Measurements from ENCODE around the gene TSPAN3.
A peak's percentile ranks its signal among the peaks of the same experiment; 100 is the strongest.

Gene TSPAN3

DNA sequence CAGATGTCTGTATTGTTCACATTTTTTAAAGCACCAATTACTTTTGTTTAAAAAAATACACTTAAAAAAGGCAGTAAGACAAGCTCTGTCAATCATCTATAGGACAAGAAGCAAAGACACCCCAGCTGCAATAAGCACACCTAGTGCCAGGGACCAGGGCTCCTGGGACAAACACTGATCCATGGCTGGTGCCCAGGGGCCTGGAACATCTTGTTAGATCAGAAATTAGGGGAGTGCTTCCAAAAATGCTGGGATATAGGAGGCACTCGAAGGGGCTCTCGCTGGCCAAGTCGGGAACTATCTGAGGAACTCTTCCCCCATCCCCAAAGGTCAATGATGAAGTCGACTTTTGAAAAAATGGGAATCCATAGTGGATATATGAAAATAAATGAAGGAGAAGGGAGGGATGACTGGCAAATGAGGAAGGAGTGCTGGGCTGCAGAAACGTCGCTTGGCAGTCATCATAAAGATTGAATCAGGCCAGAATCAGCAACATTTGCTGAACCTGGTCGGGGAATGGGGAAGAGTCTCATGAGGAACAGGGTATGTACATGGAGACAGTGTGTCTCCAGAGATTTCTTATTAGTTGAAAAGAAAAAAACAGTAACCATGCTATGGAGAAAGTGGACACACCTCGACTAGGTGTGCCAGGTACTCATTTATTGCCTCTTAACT is 28.5 kb downstream of the TSPAN3 start:
- Mint-ChIP-seq H3K9me3 (peaks cover 6% of the 10 kb centered on the region), H3K4me3 (no peak overlapping the region), H3K27me3 (no peaks in the 10 kb centered on the region), H3K4me1 (peaks cover 34% of the 10 kb centered on the region), H3K36me3 (ENCODE audit: insufficient read depth) (peaks cover 41% of the 10 kb centered on the region), H3K27ac (ENCODE audit: low read depth) (peak overlapping the region; percentile 86)
- no peak for DNase-seq (ENCODE audit: low spot score in 2 of 2)
- no peak for ATAC-seq (replicated peaks; ENCODE audit: extremely low read depth, poor library complexity, severe bottlenecking)

- Mint-ChIP-seq H3K4me3 (no peak overlapping the region), H3K27ac (ENCODE audit: low read depth) (peak overlapping the region; percentile 44), H3K27me3 (no peaks in the 10 kb centered on the region), H3K9me3 (peaks cover 6% of the 10 kb centered on the region), H3K4me1 (peaks cover 34% of the 10 kb centered on the region), H3K36me3 (ENCODE audit: insufficient read depth) (peaks cover 54% of the 10 kb centered on the region)
- ATAC-seq (replicated peaks; ENCODE audit: extremely low read depth, poor library complexity, severe bottlenecking) (no peak), DNase-seq (ENCODE audit: low spot score in 2 of 2) (no peak)
Observed at GRCh38 chr15:77040673-77041072, 30.2 kb downstream of the TSPAN3 start.

- peaks cover 6% of the 10 kb centered on the region for H3K9me3 Mint-ChIP-seq
Observed at GRCh38 chr15:77039848-77040247, 31.1 kb downstream of the TSPAN3 start.

GRCh38 chr15:77039217-77039533 is 31.7 kb downstream of the TSPAN3 start:
- DNase-seq (ENCODE audit: low spot score in 2 of 2) (no peak), ATAC-seq (replicated peaks; ENCODE audit: extremely low read depth, poor library complexity, severe bottlenecking) (no peak)
- Mint-ChIP-seq H3K27me3 (no peaks in the 10 kb centered on the region), H3K4me1 (peaks cover 26% of the 10 kb centered on the region), H3K9me3 (peaks cover 6% of the 10 kb centered on the region), H3K36me3 (ENCODE audit: insufficient read depth) (peaks cover 52% of the 10 kb centered on the region), H3K4me3 (no peak overlapping the region), H3K27ac (ENCODE audit: low read depth) (no peak overlapping the region)

More at GRCh38 chr15:77039848-77040247, 31.1 kb downstream of the TSPAN3 start:
- Mint-ChIP-seq H3K36me3 (ENCODE audit: insufficient read depth) (peaks cover 52% of the 10 kb centered on the region), H3K27ac (ENCODE audit: low read depth) (no peak overlapping the region), H3K27me3 (no peaks in the 10 kb centered on the region), H3K4me1 (peaks cover 26% of the 10 kb centered on the region), H3K4me3 (no peak overlapping the region)
- no peak for ATAC-seq (replicated peaks; ENCODE audit: extremely low read depth, poor library complexity, severe bottlenecking)
- DNase-seq (ENCODE audit: low spot score in 2 of 2) = no peak

DNA sequence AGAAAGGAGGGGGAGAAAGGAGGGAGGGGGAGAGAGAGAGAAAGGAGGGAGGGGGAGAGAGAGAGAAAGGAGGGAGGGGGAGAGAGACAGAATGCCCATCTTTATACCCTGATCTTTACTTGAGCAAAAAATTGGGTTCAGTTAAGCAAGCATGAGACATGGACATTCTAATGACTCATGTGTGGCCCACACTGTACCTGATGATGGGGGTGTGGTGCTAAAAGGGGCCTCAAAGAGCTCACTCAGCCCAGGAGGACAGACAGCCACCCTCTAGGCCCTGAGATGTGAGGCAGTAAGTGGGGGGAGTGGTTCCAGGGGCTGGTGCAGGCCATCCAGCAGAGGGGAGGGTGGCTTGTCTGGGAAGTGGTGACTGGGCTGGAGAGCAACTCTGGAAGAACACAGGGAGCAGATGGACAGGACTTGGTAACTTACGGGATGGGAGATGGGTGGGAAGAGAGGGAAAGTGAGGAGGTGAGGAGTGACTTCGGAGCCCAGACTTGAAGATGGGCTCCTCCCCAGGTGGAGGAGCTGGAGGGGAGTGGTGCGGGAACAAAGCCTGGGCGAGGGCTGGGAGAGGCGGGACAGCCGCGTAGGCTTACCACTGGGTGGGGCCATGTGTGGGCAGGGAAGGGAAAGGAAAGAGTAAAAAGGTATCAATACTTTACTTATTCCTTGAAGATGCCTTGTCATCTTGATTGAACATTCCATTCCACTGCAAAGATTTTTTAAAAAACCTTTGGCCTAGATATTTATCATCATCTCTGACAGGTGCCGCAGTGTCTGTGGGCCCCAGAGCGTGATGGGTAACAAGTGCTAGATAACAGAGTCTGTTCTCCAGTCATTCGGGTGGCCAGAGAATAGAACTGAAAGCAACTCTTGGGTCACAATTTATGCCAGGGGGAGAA is 32.3 kb downstream of the TSPAN3 start:
- no peak for DNase-seq (ENCODE audit: low spot score in 2 of 2)
- Mint-ChIP-seq H3K4me3 (peak overlapping the region; percentile 31), H3K36me3 (ENCODE audit: insufficient read depth) (peaks cover 49% of the 10 kb centered on the region), H3K27ac (ENCODE audit: low read depth) (peak overlapping the region; percentile 93), H3K9me3 (peaks cover 6% of the 10 kb centered on the region), H3K27me3 (no peaks in the 10 kb centered on the region), H3K4me1 (peaks cover 26% of the 10 kb centered on the region)
- ATAC-seq (replicated peaks; ENCODE audit: extremely low read depth, poor library complexity, severe bottlenecking) = no peak

- Mint-ChIP-seq H3K9me3 (peaks cover 6% of the 10 kb centered on the region), H3K27ac (ENCODE audit: low read depth) (peak overlapping the region; percentile 93), H3K27me3 (no peaks in the 10 kb centered on the region), H3K4me1 (peaks cover 17% of the 10 kb centered on the region), H3K4me3 (peak overlapping the region; percentile 47), H3K36me3 (ENCODE audit: insufficient read depth) (peaks cover 41% of the 10 kb centered on the region)
- DNase-seq (ENCODE audit: low spot score in 2 of 2) = peak in 1 of 2 donors; percentile 8
- no peak for ATAC-seq (replicated peaks; ENCODE audit: extremely low read depth, poor library complexity, severe bottlenecking)
Observed at GRCh38 chr15:77037388-77038209, 33.3 kb downstream of the TSPAN3 start.

DNA sequence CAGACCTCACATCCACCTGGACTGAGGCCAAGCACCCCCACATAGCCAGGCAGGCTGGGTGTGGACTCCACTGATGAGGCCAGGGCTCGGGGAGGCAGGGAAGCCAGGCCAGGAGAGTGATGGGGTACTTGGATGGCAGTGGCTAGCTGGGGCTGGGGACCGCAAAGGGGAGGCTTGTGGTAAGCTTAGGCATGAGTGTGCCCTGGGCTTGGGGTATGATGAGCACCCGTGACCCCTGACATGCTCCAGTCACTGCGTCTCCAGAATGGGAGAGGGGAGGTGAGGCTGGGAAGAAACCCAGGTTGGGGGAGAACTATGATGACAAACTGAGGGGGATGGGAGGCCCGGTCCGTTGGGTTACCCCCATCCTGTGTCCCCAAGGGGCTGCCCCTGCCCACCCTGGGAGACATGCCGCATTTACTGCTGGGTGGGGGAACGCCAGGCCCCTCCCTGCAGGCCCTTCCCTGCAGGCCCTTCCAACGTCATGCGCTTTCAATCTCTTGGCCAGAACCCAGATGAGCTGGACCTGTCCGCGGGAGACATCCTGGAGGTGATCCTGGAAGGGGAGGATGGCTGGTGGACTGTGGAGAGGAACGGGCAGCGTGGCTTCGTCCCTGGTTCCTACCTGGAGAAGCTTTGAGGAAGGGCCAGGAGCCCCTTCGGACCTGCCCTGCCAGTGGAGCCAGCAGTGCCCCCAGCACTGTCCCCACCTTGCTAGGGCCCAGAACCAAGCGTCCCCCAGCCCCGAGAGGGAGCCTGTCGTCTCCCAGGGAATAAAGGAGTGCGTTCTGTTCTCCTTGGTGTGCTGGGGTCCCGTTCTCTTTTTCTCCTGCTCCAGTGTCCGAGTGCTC is 34.1 kb downstream of the TSPAN3 start:
- ATAC-seq (replicated peaks; ENCODE audit: extremely low read depth, poor library complexity, severe bottlenecking) (no peak), DNase-seq (ENCODE audit: low spot score in 2 of 2) (peak in 1 of 2 donors; percentile 4)
- Mint-ChIP-seq H3K36me3 (ENCODE audit: insufficient read depth) (peaks cover 41% of the 10 kb centered on the region), H3K27me3 (no peaks in the 10 kb centered on the region), H3K4me1 (peaks cover 8% of the 10 kb centered on the region), H3K27ac (ENCODE audit: low read depth) (peak overlapping the region; percentile 93), H3K4me3 (peak overlapping the region; percentile 47), H3K9me3 (peaks cover 3% of the 10 kb centered on the region)

DNA sequence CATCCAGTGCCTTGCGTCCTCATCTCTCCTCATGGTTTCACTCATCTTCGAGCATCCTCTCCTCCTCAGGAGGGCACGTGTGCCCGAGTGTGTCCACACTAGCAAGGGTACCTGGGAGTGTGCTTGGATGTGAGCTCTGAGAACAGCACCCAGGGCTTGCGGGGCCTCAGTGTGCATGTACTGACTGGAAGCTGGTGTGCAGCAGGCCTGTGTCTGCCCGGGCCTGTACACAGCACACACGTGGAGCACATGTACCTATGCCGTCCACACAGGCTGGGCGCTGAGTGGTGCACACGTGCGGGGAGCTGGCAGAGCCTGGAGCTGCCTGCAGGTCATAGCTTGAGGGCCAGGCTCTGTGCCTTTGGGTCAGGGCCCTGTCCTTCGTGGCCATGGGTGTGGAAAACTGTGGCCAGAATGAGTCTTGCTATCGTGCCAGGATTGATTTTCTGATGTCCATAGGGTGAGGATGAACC is 34.9 kb downstream of the TSPAN3 start:
- Mint-ChIP-seq H3K36me3 (ENCODE audit: insufficient read depth) (peaks cover 39% of the 10 kb centered on the region), H3K4me1 (peaks cover 5% of the 10 kb centered on the region), H3K27me3 (no peaks in the 10 kb centered on the region), H3K27ac (ENCODE audit: low read depth) (peak overlapping the region; percentile 85), H3K4me3 (no peak overlapping the region), H3K9me3 (no peaks in the 10 kb centered on the region)
- peak in 1 of 2 donors; percentile 5 for DNase-seq (ENCODE audit: low spot score in 2 of 2)
- no peak for ATAC-seq (replicated peaks; ENCODE audit: extremely low read depth, poor library complexity, severe bottlenecking)

GRCh38 chr15:77035584-77035983 is 35.3 kb downstream of the TSPAN3 start:
- DNase-seq (ENCODE audit: low spot score in 2 of 2) (peak in 1 of 2 donors; percentile 2), ATAC-seq (replicated peaks; ENCODE audit: extremely low read depth, poor library complexity, severe bottlenecking) (no peak)
- no peaks in the 10 kb centered on the region for H3K9me3 Mint-ChIP-seq
- peaks cover under 1% of the 10 kb centered on the region for H3K4me1 Mint-ChIP-seq
- H3K27ac Mint-ChIP-seq (ENCODE audit: low read depth) = no peak overlapping the region
- no peak overlapping the region for H3K4me3 Mint-ChIP-seq
- H3K27me3 Mint-ChIP-seq = no peaks in the 10 kb centered on the region
- peaks cover 37% of the 10 kb centered on the region for H3K36me3 Mint-ChIP-seq (ENCODE audit: insufficient read depth)

DNA sequence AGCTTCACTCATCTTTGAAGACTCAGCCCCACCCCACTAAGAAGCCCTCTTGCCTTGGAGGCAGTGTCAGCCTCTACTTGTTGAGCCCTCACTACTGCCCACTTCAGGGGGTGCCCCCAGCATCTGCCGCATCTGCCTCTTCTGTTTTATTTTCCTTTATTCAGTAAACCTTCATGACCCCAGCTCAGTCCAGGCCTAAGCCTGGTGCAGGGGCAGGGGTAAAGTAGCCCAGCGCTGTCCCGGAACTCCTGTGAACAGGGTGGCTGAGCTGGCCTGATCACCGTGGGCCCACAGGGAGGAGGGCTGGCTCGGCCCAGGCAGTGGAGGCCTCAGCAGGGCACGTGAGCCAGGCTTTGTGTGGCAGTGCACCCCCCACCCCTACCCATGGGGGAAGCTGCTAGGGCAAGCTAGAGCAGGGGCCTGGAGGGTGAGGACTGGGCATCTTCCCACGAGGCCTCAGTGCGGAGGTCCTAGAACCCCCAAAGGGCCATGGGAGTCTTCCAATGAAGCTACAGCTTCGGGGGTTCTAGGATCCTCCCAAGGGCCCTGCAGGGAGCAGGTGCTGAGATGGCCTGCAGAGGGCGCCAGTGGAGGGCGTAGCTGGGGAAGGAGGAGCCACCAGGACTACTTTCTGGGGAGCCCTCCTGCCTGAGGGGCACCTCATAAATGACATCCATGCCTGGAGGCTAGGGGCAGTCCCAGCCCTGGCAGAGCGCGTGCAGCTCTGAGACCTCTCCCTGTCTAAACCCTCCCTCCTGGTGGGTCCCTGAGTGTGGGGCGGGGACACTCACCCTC is 36.0 kb downstream of the TSPAN3 start:
- no peaks in the 10 kb centered on the region for H3K27me3 Mint-ChIP-seq
- DNase-seq (ENCODE audit: low spot score in 2 of 2) (no peak), ATAC-seq (replicated peaks; ENCODE audit: extremely low read depth, poor library complexity, severe bottlenecking) (no peak)
- H3K9me3 Mint-ChIP-seq = no peaks in the 10 kb centered on the region
- H3K27ac Mint-ChIP-seq (ENCODE audit: low read depth) = peak overlapping the region; percentile 92
- H3K4me3 Mint-ChIP-seq = no peak overlapping the region
- peaks cover 4% of the 10 kb centered on the region for H3K4me1 Mint-ChIP-seq
- peaks cover 33% of the 10 kb centered on the region for H3K36me3 Mint-ChIP-seq (ENCODE audit: insufficient read depth)
